ENCODE data around the gene MCTP1. TPM values are rescaled to one million over a fixed set of nuclear protein-coding genes. Genes with fewer than 3 reads are reported as not detected.

MCTP1 gene
- total RNA-seq, 4 donors from 2014 or later: 44.7 to 88.7 (median 74.3) TPM

DNA sequence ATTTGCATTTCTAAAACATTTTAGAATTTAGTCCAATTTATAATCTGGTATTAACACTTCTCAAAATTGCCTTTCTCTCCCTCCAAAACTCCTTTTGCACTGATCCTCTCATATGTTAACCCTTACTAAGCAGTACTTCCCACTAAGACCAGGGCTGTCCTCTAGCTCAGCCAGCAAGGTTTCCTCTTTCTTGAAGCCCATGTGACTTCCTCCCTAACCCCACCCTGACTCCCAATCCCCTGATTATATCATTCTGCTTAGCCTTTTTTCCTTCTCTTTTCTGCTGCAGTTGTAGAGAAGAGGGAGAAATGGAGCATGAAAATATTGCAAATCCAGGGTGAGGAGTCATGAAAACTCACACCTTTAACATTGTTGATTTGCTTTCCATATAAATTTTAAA is 241.7 kb downstream of the MCTP1 start:
- TF ChIP-seq, protein P1, sequence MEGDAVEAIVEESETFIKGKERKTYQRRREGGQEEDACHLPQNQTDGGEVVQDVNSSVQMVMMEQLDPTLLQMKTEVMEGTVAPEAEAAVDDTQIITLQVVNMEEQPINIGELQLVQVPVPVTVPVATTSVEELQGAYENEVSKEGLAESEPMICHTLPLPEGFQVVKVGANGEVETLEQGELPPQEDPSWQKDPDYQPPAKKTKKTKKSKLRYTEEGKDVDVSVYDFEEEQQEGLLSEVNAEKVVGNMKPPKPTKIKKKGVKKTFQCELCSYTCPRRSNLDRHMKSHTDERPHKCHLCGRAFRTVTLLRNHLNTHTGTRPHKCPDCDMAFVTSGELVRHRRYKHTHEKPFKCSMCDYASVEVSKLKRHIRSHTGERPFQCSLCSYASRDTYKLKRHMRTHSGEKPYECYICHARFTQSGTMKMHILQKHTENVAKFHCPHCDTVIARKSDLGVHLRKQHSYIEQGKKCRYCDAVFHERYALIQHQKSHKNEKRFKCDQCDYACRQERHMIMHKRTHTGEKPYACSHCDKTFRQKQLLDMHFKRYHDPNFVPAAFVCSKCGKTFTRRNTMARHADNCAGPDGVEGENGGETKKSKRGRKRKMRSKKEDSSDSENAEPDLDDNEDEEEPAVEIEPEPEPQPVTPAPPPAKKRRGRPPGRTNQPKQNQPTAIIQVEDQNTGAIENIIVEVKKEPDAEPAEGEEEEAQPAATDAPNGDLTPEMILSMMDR (IDR thresholded peaks at IDR 0.05; ENCODE audit: low read depth): no peak

DNA sequence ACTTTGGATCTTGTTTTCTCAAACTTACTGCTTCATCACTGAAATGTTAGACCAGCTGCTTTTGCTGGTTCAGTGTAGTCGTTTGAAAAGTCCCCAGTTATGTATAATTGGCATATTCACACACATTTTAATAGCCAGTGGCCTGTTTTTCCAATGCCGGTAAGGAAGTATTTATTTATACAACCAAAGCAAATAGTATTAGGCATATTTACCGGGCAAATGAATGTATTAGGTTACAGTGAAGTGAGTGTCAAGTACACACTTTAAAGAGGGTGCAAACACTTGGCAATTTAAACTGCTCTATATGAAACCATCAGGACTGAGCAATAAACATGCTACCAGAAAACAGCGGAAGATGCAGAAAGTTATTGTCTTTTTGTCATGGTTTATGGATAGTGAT is 242.9 kb downstream of the MCTP1 start:
- TF ChIP-seq, protein P1 (IDR thresholded peaks at IDR 0.05; ENCODE audit: low read depth): no peak

DNA sequence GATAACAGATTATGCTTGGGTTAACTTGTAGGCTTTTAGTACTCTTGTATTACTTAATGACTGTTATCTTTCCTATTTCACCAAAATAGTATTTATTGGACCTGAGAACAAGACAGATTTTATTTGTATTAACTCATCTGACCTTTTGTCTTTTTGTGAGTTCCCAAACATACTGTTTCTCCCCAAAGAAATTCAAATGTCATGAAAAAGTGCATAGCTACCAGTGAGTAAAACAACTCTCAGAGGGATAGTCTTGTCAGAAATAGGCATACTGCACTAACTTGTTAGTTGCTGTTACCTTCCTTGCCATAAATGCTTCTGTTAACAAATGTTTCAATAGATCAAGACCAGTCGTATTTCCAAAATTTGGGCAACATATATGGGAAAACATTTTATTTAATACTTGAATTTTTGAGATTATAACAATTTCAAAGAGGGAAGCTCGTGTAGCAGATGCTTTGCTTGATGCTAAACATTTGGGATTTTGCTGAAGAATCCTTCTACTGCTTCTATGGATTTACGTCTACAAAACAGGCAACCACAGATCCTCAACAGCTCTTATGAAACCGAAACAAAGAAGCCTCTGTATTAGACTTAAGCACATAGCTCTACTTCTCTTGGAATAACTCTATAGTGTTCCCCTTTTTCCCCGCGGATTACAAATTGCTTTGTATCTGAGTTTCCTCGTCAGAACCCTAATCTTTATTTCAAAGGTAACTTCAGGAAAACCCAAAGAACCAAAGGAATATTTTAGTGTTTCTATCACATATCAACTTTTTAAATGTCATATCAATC is 248.8 kb downstream of the MCTP1 start:
- TF ChIP-seq, protein P1 (IDR thresholded peaks at IDR 0.05; ENCODE audit: low read depth): no peak

DNA sequence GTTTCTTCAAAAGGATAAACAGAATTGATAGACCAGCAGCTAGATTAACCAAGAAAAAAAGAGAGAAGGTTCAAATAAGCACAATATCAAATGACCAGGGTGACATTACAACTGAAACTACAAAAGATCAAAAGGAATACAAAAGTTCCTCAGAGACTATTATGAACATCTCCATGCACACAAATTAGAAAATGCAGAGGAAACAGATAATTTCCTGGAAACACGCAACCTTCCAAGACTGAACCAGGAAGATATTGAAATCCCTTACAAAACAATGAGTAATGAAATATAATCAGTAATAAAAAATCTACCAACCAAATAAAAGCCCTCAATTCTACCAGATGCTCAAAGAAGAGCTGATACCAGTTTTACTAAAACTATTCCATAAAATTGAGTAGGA is 252.1 kb downstream of the MCTP1 start:
- TF ChIP-seq, protein P1 (IDR thresholded peaks at IDR 0.05; ENCODE audit: low read depth): no peak

DNA sequence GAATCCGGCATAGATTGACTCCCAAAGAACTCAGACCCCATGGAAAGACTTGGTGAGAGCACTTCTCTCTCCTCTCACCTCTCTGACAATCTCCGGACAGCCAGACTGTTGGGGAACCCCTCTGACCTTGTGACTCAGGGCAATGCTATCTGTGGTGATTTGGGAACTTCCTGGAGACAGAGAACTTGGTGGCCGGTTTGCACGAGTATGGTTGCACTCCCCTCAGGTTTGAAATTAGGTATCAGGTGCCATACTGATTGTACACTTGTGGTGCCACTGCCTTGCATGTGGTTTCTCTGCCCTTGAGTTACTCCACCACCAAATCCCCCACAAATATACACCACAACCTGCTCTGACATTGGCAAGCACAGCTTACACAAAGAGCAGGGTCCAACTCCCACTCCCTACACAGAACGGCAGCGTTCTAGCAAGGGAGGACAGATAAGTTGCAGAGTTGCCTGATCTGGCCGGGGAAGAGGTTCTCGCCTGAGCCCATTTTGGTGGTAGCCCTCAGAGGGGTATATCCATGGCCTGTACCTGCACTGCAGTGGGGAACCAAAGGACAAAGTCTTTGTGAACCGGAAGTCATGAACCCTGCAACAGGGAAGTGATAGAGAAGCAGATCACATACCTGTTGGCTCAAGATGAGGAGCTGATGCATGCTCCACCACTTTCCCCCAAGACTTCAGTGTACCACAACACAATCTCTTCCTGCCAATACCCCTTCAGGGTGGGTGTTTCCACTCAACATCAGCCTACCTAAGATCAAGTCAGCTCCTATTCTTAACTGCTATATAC is 255.1 kb downstream of the MCTP1 start:
- TF ChIP-seq, protein P1 (IDR thresholded peaks at IDR 0.05; ENCODE audit: low read depth): no peak

DNA sequence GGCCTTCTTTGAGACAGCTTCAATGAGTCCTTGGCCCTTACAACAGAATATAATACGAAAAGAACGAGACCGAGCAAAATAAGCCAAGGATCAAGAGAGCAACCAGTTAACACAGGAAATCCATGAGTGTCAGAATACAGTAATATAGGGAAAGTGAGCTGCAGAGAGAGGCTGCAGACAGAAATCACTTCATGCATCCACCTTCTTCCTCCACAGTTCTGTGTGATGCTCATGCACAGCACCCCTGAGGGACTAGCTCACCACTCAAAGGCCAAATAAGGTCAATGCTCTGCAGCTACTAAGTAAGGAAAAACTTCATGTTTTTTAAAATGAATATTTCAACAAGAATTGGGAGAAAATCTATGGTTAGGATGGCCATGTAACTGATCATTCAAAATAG is 257.1 kb downstream of the MCTP1 start:
- TF ChIP-seq, protein P1 (IDR thresholded peaks at IDR 0.05; ENCODE audit: low read depth): no peak

DNA sequence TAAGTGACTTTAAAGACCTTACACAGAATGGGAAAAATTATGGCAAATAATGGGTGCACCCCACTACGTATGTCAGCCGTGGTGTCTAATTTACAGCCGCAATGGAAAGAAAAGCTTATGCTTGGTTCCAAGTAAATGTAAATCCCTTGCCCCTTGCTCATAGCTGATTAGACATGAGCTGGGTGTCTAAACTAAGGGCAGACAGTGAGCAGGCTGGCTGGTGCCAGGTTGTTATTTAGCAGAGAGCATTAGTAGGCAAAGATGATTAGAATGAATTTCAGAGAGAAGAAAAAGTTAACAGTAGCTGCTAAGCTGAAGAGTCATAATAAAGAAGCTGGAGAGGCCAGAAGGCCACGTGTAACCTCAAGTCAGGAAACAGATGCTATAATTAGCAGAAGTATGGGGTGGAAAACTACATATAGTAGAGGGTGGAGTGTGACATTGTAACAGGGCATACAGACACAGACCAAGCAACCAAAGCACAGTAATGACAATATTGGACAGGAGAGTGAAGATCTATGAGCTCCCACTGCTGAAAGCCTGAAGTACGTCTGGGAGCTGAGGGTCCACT is 257.7 kb downstream of the MCTP1 start:
- TF ChIP-seq, protein P1 (IDR thresholded peaks at IDR 0.05; ENCODE audit: low read depth): no peak
